Stomach (tissue), 9 donors: ENCODE data around the gene MRPL45. TPM values are rescaled to one million over a fixed set of nuclear protein-coding genes. Genes with fewer than 3 reads are reported as not detected.

Source experiments
- DNase-seq, 2 donors: peaks; one replicate each; pipeline versions ENCODE4 v3.0.0 to v3.0.0-alpha.2; 2013 to 2019
- H3K27ac ChIP-seq, 5 donors: fragments of 200-600 bp in 4 of 5; sonication (generic) in 4 of 5; one replicate each; pipeline ENCODE4 v1.5.1; 2013 to 2019; ENCODE audit warnings: mild to moderate bottlenecking in 1 of 5, moderate library complexity in 1 of 5
- H3K27me3 ChIP-seq, 3 donors: fragments of 200-600 bp; sonication (generic); one replicate each; pipeline ENCODE4 v1.5.1; 2017 to 2019; ENCODE audit warnings: mixed run types in 1 of 3
- H3K36me3 ChIP-seq, 4 donors: fragments of 200-600 bp; sonication (generic); 1 replicate in 3 of 4; 2 replicates in 1 of 4; pipeline ENCODE4 v1.5.1; 2016 to 2019
- H3K4me1 ChIP-seq, 4 donors: fragments of 200-600 bp; sonication (generic); one replicate each; pipeline ENCODE4 v1.5.1; 2016 to 2019
- H3K4me3 ChIP-seq, 4 donors: fragments of 200-600 bp; sonication (generic) in 3 of 4; one replicate each; pipeline ENCODE4 v1.5.1; 2016 to 2019; ENCODE audit warnings: mild to moderate bottlenecking in 1 of 4
- H3K9me3 ChIP-seq, 4 donors: fragments of 200-600 bp; sonication (generic); one replicate each; pipeline ENCODE4 v1.5.1; 2016 to 2019
- CTCF ChIP-seq, 7 experiments: fragments of 450-650 bp in 4 of 7; fragments of 200-600 bp in 3 of 7; sonication (generic) in 3 of 7; IDR thresholded peaks; one replicate each; pipeline ENCODE4 v1.5.1; 2016 to 2019; ENCODE audit warnings: antibody characterized with exemption in 7 of 7, control low read depth in 2 of 7, mild to moderate bottlenecking in 1 of 7
- EP300 ChIP-seq: sonication (generic); formaldehyde crosslinking; IDR thresholded peaks from one replicate; pipeline ENCODE4 v1.6.1; 2017; ENCODE audit warnings: antibody characterized with exemption
- POLR2A ChIP-seq, 4 donors: fragments of 450-650 bp; IDR thresholded peaks; one replicate each; pipeline ENCODE4 v1.6.1; 2016; ENCODE audit warnings: antibody characterized with exemption in 4 of 4, control low read depth in 2 of 4, mild to moderate bottlenecking in 1 of 4, moderate library complexity in 1 of 4
- POLR2AphosphoS5 ChIP-seq, 3 donors: sonication (generic); formaldehyde crosslinking; IDR thresholded peaks; one replicate each; pipeline ENCODE4 v1.6.1; 2016; ENCODE audit warnings: antibody characterized with exemption in 3 of 3
- WGBS, 5 donors: extraction: QIAGEN DNeasy Blood & Tissue Kit in 3 of 5; methylation state at CpG; one replicate each; pipeline versions ENCODE4 v1.1.5 to v1.1.7; 2013 to 2018; 5-methylcytosine and 5-hydroxymethylcytosine counted together
- intact Hi-C: fragments of 100-400 bp; cut with DNase I; formaldehyde crosslinking; loops from one replicate; pipeline ENCODE4 v1.15.1; 2023; ENCODE audit warnings: low total_unique reads
- polyA plus RNA-seq, 3 donors: library from polyadenylated mRNA; stranded (reverse); fragments of 200-250 nt; gene quantifications; one replicate each; pipeline ENCODE4 v1.2.3, GENCODE V29; 2013
- total RNA-seq, 5 donors: library from RNA; depleted of rRNA; stranded (reverse); fragments of >200 nt; gene quantifications; one replicate each; pipeline versions ENCODE4 v1.1.0 to v1.2.3, GENCODE V29; 2014 to 2016
- donor health status: healthy with polysubstance abuse.
- donor health status: Bipolar disorder and iron deficiency.
- donor health status: healthy.

Gene MRPL45
- total and polyA plus RNA-seq, 8 donors, result 5.4 to 49.2 (median 22.8) TPM

GRCh38 chr17:38353086-38353604, 56.2 kb downstream of the MRPL45 start:
- no peak for TF ChIP-seq POLR2AphosphoS5 (IDR thresholded peaks at IDR 0.05)
- no peak for TF ChIP-seq EP300
- TF ChIP-seq CTCF (IDR thresholded peaks at IDR 0.05), result no peak
- TF ChIP-seq POLR2A (IDR thresholded peaks at IDR 0.05), result no peak
- Histone ChIP-seq H3K4me3 (peak overlapping the region; percentile 77 to 99 (median 91)), H3K27ac (peak overlapping the region; percentile 86 to 92 (median 90)), H3K9me3 (no peaks in the 10 kb centered on the region), H3K4me1 (peaks cover 25 to 70% (median 52%) of the 10 kb centered on the region in 4 donors), H3K27me3 (no peaks in the 10 kb centered on the region), H3K36me3 (no peaks in the 10 kb centered on the region)
- WGBS, 5 donors, result 7 to 20% (median 13%) methylated on average over 8 of the region's 8 CpGs
- intact Hi-C loops, result no loop called here
- peak in 1 of 2 donors; percentile 33 for DNase-seq

GRCh38 chr17:38353668-38354067, 56.7 kb downstream of the MRPL45 start:
- intact Hi-C loops, result no loop called here
- no peak for DNase-seq
- 81 to 83% (median 82%) methylated on average over 13 of the region's 13 CpGs for WGBS, 5 donors
- H3K27ac ChIP-seq, result no peak overlapping the region
- H3K4me3 ChIP-seq, result peak overlapping the region; percentile 77 to 99 (median 91)
- H3K27me3 ChIP-seq, result no peaks in the 10 kb centered on the region
- H3K4me1 ChIP-seq, result peaks cover 25 to 75% (median 55%) of the 10 kb centered on the region in 4 donors
- TF ChIP-seq EP300 (no peak), CTCF (IDR thresholded peaks at IDR 0.05) (no peak), POLR2AphosphoS5 (IDR thresholded peaks at IDR 0.05) (no peak), POLR2A (IDR thresholded peaks at IDR 0.05) (no peak)
- no peaks in the 10 kb centered on the region for H3K36me3 ChIP-seq
- H3K9me3 ChIP-seq, result no peaks in the 10 kb centered on the region

GRCh38 chr17:38354466-38354865, 57.5 kb downstream of the MRPL45 start:
- TF ChIP-seq CTCF (IDR thresholded peaks at IDR 0.05), result no peak
- TF ChIP-seq POLR2A (IDR thresholded peaks at IDR 0.05), result no peak
- no peak for TF ChIP-seq EP300
- no peak for TF ChIP-seq POLR2AphosphoS5 (IDR thresholded peaks at IDR 0.05)
- Histone ChIP-seq H3K9me3 (no peaks in the 10 kb centered on the region), H3K36me3 (no peaks in the 10 kb centered on the region), H3K27ac (peak overlapping the region in 1 of 5 donors; percentile 7), H3K4me3 (peak overlapping the region in 1 of 4 donors; percentile 77), H3K4me1 (peaks cover 25 to 79% (median 55%) of the 10 kb centered on the region in 4 donors), H3K27me3 (no peaks in the 10 kb centered on the region)
- no peak for DNase-seq
- 55 to 82% (median 72%) methylated on average over 7 of the region's 7 CpGs for WGBS, 5 donors
- intact Hi-C loops, result no loop called here

- WGBS, 5 donors, result 76 to 90% (median 89%) methylated on average over 4 of the region's 4 CpGs
- intact Hi-C loops, result no loop called here
- Histone ChIP-seq H3K4me3 (no peak overlapping the region), H3K9me3 (no peaks in the 10 kb centered on the region), H3K36me3 (no peaks in the 10 kb centered on the region), H3K27me3 (no peaks in the 10 kb centered on the region), H3K4me1 (peaks cover 25 to 79% (median 56%) of the 10 kb centered on the region in 4 donors), H3K27ac (no peak overlapping the region)
- DNase-seq, result no peak
- no peak for TF ChIP-seq POLR2A (IDR thresholded peaks at IDR 0.05)
- no peak for TF ChIP-seq CTCF (IDR thresholded peaks at IDR 0.05)
- TF ChIP-seq EP300, result no peak
- no peak for TF ChIP-seq POLR2AphosphoS5 (IDR thresholded peaks at IDR 0.05)
These were observed 58.3 kb downstream of the MRPL45 start for GRCh38 chr17:38355251-38355650.
